NCI-H748 (cell line): ENCODE measurements around the gene SLC22A17.
"Not testable (repeated sequence)": the region's sequence is repeated elsewhere in the genome, so short reads cannot be mapped to it uniquely, and the experiment has no call there.

ENCODE experiments used
- DNase-seq: peaks from one replicate; lab custom pipeline; 2025; ENCODE audit not compliant: unreplicated experiment; lab: John Stamatoyannopoulos, UW

The SLC22A17 gene

DNA sequence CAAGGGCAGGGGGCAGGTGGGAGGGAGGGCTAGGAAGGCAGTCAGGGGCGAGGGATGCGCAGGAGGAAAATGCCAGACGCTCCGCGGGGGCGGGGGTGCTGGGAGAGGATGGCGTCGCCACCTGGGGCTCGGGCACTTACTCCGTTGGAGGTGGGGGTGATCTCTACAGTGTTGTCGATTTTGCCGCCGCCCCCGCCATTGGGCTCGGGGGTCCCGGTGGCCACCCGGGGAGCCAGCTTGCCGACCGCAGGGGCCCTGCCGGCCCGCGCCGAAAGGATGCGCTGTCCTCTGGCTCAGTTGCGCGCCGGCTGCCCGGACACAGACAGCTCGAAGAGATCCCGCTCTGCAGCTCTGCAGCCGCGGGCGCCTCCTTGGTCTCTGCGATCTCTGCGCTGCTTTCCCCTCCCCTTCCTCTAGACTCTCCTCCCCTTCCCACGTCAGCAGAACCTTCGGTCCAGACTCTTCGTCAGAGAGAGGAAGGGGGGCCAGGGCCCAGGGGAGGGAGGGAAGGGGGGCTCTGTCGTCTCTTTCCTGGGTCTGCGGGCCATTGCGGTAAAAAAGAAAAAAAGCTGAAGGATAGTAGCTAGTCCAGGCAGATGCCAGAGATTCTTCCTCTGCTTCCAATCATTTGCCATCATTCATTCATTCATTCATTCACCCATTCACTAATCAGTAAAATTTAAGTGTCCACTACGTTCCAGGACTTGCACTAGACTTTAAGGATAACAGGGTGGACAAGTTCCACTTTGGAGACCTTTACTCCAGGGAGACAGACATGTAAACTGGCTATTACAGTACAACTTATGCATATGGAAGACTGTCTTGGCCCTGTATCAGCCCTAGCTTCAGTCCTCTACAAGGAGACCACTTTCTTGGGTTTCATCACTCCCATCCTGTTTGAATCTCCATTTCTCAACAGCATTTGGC is at the start of gene SLC22A17:
Gene SLC22A17, minus strand, starts transcription at position 382 of the 927 bp plus-strand sequence.
- peak; percentile 87 for DNase-seq

DNA sequence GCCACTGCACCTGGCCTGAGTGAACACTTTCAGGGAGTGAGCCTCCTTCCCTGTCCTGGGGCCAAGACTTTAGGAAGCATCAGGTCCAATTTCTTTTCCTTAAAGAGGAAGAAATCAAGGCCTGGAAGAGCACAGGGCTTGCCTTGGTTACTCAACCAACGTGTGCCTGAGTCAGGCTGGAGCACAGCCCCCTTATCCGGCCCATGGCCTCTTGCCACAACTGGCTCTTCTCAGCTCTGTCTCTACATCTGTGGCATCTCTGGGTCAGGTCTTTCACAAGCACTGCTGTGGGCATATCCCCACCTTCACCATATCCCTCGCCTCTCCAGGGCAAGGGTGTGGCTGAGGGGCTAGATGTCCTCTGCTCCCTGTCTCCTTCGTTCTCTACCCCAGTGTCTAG is 48.6 kb upstream of the SLC22A17 start:
- no peak for DNase-seq

DNA sequence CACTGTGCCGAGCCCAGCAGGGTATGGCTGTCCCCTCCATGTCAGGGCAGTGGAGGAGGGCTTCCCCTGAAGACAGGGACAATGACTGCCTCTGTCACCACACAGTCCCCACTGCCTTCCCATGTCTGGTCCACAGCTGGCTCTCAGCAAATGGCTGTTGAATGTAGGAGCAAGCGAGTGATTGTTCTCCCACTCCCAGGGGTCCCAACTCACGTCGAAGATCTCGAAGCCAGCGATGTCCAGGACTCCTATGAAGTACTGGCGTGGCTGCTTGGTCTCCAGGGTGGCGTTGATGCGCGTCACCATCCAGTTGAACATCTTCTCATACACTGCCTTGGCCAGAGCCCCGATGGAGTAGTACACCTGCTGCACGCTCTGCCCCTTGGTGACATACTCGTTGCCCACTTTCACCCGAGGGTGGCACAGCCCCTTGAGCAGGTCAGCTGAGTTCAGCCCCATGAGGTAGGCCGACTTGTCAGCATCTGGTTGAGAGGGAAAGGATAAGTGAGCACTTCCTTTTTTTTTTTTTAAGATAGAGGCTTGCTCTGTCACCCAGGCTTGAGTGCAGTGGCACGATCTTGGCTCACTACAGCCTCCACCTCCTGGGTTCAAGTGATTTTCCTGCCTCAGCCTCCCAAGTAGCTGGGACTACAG is 47.9 kb upstream of the SLC22A17 start:
- DNase-seq, result not testable (repeated sequence)

DNA sequence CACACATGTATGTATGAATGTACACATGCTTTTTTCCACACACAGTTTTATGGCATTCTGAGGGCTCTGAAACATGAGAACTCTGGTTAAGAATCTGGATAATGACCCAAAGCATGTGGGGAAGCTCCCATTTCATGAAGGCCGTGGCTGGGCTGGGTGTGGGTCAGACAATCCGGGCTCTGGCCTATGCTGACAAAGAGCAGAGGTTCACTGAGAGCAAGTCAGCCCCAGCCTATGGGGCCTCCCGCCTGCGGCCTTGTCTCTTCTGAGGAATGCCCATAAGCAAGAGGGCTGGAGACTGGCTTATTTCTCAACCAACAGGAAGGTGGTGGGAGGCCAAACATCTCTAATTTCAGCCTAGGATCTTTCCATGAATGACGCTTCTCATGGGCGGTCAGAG is 46.9 kb upstream of the SLC22A17 start:
- no peak for DNase-seq

DNA sequence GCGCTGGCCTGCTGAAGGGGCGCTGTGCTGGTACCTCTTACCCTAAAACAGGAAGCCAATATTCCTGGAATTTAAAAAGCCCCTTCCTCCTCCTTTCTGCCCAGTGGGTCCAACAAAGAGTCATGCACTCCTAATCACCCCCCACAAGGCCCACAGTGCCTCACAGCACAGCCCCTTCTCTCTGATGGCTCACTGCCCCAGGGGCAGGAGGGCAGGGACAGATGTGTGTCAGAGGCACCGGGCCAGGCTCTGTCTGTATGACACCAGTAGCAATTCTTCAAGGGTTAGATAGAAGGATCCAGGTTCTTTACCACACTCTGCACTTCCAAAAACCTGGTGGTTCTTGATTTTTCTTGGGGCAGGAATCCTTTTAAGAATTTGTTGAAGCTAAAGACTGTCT is 46.4 kb upstream of the SLC22A17 start:
- DNase-seq, result no peak

DNA sequence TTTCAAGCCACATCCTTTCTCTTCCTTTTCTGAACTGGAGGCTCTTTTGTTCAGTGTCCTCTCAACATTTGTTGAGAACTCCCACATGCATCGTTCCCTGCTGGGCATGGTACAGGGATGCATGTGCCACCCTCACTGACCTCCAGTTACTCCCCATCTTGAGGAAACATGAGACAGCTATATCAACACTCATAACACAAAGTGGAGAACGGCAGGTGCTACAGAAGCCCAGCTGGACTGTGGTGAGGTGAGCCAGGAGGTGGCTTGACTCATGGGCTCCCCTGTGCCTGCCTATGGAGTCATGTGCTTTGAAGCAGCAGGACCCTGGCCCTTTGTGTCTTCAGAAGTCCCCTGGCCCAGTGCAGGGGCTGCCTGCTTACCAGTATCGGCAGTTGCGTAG is 45.7 kb upstream of the SLC22A17 start:
- peak; percentile 22 for DNase-seq

DNA sequence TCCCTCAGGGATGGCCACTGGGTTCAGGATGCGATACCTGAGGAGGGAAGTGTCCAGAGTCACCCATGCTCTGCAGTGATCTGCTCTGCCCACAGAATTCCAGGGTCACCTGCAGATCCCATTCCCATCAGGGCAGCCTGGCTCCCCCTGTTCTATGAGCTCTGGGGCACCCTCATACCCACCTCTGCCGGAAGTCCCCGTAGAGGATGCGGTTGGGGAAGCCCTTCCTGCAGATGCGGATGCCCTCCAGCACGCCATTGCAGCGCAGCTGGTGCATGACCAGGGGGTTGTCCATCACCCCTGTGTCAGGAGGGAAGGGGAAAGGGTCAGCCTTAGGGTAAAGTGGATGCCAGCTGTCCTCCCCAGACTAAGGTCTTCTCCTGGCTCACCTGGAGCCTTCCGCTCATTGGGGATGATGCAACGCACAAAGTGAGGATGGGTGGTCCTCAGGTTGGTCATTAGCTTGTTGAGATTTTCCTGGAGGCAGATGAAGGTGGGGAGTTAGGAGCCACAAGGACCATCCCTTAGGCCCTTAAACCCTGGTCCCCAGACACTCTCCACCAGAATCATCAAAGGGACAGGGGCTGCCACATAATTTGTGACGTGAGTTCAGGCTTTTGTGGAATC is 44.2 kb upstream of the SLC22A17 start:
- DNase-seq, result no peak

DNA sequence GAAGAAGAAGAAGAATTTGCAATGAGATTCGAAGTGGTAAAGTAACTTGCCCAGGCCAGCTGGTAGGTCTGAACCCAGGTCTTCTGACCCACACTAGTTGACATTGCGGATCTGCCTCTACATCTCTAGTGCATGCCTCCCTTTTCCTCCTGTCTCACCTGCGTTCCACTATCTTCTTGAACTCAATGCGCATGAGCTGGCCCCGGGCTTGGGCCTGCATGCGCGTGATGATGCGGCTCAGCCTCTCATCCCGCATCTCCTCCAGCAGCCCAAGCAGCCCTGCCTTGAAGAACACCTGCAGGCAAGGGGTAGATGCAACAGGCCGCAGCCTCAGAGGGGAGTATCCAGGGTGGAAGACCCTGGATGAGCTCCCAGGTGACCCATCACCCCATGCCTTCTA is 43.4 kb upstream of the SLC22A17 start:
- DNase-seq, result no peak

DNA sequence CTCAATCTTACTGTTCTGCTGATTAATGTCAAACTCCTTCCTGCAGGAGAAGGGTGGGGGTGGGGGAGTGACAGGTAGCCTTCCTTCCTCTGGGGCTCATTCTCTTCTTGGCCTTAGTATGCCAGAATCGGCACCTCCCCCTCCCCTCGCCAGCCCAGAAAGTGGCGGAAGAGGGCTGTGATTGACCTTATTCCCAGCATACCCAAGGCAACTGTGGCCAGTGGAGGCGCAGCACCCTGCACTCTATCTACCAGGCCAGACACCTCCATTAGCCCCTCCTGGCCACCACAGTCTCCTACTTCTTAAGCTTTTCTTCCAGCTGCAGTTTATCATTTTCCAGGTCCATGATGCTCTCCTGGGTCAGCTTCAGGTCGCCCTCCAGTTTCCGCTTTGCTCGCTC is 39.9 kb upstream of the SLC22A17 start:
- DNase-seq, result no peak

DNA sequence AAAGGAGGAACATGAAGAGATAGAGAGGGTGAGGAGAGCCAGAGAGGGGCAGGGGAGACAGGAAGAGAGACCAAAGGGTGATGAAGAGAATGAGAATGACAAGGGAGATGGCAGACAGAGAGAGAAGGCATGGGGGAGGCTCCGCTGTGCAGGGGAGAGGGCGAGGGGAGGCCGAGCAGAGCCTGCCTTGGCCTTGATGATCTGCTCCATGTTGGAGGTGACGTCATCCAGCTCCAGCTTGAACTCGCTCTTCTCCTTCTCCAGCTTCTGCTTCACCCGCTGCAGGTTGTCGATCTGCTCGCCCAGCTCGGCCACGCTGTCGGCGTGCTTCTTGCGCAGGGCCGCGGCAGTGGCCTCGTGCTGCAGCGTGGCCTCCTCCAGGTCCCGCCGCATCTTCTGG is 37.2 kb upstream of the SLC22A17 start:
- not testable (repeated sequence) for DNase-seq

DNA sequence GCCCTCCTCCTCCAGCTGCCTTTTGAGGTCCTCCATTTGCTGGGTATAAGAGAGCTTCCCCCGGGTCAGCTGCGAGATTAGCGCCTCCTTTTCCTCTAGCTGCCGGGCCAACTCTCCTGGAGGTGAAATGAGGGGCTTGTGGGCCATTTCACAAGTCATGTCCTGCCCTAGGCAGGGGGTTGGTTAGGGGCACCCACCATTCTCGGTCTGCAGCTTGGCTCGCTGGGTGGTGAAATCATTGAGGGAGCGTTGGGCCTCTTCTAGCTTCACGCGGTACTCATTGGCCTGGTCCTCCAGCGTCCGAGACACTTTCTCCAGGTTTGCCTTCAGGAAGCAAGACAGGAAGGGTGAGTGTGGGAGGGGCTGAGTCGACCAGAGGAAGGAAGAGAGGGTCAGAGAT is 36.7 kb upstream of the SLC22A17 start:
- no peak for DNase-seq

DNA sequence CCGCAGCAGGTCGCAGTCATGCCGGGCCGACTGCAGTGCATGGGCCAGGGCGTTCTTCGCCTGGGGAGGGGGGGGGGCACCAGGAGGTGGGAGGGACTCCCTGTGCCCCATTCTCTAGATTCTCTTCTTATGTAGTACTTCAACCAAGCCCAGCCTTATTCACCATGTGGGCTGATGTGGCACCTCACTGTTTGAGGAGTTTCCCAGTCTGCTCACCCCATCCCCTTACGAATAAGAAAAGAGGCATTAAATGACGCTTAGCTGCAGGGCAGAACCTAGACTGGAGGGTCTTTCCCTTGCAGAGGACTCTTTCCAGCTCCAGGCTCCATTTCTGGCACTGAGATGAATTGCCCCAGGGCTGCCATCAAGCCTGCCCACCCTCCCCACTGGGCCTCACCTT is 36.3 kb upstream of the SLC22A17 start:
- DNase-seq, result no peak

DNA sequence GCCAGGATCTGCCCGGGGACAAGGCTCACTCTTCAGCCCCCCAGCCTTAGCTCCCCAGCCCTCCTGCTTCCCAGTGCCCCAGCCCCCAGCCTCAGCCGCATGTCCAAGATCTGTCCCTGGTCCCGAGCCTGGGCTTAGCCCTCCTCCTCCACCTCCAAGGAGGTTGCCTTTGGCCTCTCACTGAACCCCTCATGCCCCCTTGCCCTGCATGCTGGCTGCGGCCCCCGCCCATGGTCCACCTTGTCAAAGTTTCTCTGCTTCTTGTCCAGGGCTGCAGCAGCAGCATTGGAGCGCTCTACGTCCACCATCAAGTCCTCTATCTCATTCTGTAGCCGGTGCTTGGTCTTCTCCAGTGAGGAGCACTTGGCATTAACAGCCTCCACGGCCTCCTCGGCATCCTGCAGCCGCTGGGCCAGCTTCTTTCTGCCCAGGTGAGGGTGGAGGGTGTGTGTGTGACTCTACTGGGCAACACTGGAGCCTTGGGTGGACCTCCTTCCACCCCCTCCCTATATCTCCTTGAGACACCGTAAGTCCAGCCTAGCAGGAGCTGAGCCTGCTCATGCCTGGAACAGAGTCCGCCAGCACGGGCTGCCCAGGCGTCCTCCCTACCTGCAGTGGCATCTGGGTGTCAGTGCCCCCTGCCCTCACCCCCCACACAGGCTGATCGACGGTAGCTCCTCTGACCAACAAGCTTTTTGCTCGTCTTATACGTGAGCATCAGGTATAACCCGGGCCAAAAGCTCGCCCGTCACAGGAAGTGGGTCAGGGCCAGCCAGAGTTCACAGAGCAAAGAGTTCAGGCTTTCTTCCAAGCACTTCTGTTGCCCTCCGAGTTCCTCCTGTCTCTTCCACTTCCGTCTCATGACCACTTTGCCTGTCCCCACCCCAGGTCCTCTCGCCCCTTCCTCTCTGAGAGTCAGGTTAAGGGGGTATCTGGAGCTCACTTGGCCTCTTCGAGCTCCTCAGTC is 35.5 kb upstream of the SLC22A17 start:
- no peak for DNase-seq

DNA sequence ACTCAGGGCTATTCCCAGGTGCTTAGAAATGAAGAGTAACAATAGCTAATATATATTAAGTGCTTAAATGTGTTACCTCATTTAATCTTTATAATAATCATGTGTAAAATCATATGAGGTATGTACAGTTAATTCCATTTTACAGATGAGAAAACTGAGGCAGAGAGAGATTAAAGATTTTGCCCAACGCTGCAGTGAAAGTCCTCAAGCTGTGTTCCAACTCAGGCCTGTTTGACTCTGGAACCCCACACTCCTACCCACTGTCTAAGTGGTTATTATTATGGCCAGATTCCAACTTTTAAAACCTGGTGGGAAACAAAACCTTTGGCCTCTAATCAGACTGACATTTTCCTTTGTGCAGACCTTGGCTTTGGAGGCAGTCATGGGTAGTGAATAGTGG is 34.3 kb upstream of the SLC22A17 start:
- no peak for DNase-seq

DNA sequence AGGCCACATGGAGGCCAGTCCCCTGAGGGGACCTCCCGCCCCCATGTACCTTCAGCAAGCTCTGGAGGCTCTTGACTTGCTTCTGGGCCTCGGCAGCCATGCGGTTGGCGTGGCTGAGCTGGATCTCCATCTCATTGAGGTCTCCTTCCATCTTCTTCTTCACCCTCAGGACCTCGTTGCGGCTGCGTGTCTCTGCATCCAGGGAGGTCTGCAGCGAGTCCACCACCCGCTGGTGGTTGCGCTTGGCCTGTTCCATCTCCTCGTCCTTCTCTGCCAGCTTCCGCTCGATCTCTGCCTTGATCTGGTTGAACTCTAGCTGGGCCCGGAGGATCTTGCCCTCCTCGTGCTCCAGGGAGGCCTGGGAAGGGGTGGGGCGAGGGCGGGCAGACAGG is 33.6 kb upstream of the SLC22A17 start:
- not testable (repeated sequence) for DNase-seq

DNA sequence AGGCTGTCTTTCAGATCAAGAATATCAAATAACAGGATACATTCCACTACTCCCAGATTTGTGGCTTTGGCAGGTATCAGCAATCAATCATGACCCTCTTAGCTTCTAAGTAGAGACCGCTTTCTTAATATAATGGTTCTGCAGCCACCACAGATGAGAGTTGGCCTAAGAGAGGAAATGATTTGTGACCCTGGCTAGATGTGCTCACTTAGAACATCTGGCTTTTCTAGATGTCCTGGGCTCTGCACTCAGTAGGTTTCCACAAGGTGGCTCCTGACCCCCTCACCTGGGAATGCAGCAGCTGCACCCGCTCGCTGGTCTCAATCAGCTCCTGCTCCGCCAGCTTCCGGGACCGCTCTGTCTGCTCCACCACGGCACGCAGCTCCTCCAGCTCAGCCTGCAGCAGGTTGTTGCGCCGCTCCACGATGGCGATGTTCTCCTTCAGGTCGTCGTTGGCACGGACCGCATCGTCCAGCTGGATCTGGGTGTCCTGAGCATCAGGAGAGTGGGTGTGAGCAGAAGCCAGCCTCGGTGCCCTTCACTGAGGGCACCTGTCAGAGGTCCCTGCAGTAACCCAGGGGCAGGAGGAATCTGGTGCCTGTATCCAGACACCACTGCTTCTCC is 33.1 kb upstream of the SLC22A17 start:
- no peak for DNase-seq

DNA sequence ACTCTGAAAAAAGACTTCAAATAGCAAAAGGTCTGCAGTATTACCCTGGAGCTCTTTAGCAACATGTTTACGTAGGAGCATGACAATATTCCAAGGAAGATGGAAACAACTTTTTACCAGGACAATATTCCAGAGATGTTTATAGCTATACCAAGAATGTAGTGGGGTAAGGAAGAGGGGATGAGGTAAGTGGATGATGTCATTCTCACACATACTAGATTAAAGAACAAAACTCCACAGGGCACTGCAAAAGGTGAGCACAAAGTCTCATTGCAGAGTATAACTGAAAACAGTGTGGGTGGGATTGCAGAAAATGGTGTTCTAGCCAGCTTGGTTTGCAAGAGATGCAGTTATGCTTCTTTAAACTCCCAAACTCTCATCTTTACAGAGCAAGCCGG is 32.6 kb upstream of the SLC22A17 start:
- no peak for DNase-seq

DNA sequence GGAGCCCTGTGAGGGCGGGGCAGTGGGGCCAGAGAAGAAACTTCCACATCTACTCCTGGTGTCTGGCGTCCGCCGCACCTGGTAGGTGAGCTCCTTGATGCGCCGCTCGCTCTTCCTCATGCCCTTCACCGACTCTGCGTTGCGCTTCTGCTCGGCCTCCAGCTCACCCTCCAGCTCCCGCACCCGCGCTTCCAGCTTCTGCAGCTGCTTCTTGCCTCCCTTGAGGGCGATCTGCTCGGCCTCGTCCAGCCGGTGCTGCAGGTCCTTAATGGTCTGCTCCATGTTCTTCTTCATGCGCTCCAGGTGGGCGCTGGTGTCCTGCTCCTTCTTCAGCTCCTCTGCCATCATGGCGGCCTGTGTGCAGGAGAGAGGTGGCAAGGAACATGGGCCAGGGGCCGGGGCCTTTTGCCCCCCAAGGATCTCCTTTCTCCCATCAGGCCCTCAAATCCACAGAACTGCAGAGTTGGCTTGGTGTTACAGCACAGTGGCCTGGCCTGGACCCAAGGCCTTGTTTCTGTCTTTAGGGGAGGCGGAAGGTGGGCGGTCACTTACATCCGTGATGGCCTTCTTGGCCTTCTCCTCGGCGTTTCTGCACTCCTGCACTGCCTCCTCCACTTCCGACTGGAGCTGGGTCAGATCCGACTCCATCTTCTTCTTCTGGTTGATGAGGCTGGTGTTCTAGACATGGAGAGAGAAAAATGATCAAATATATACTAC is 31.8 kb upstream of the SLC22A17 start:
- no peak for DNase-seq

DNA sequence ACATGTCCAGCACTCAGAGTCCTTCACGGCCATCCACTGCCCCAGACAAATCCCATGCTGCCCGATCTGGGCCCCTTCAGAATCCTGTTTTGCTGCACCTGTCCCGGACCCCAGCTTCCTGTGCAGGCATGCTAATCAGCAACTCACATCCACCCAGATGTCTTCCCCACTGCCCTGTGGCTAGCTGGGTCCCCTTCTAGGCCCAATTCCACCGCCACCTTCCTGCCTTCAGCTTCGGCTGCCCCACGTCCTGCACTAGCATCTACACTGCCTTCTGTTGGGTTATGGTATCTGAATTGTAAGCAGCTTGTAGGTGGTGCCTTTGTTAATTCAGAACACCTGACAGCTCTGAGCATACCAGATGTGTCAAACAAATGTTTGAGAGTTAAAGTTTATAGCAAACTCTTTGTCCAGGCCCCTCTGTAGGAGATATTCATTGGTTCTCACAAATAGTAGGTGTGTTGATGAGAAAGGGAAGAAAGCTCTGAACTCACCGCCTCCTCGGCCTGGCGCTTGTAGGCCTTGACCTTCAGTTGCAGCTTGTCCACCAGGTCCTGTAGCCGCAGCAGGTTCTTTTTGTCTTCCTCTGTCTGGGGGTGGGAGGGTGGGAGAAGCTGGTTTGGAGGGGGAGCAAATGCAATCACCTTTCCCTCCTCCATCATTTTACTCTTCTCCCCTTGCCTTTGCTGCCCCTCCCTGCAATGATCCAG is 30.2 kb upstream of the SLC22A17 start:
- no peak for DNase-seq
